HepG2 (cell line): ENCODE results near the gene RP2. TPM values are rescaled to one million over a fixed set of nuclear protein-coding genes. Genes with fewer than 3 reads are reported as not detected.

Experiments
- CHD4 ChIP-seq: fragments of 200-600 bp; sonication (generic); IDR thresholded peaks from 2 replicates; pipeline ENCODE4 v1.7.0; 2017; ENCODE audit warnings: mild to moderate bottlenecking, low read length, borderline replicate concordance
- FOXK2 ChIP-seq: fragments of 450-650 bp; IDR thresholded peaks from 2 replicates; pipeline ENCODE4 v1.6.1; 2016
- GATAD1 ChIP-seq: IDR thresholded peaks from 2 replicates; pipeline ENCODE4 v1.6.1; 2016; ENCODE audit warnings: missing genetic modification reagents, missing compliant biosample characterization
- HNF4A ChIP-seq: sonication (generic); formaldehyde crosslinking; IDR thresholded peaks from 2 replicates; pipeline ENCODE4 v1.4.0; 2020; ENCODE audit warnings: missing genetic modification reagents
- KLF6 ChIP-seq: IDR thresholded peaks from 2 replicates; pipeline ENCODE4 v1.8.0; 2016; ENCODE audit warnings: missing biosample characterization, missing genetic modification reagents
- MIER2 ChIP-seq: IDR thresholded peaks from 2 replicates; pipeline ENCODE4 v1.6.1; 2016; ENCODE audit warnings: missing biosample characterization, missing genetic modification reagents
- PHF8 ChIP-seq: sonication (generic); formaldehyde crosslinking; IDR thresholded peaks from 2 replicates; pipeline ENCODE4 v1.5.0; 2020; ENCODE audit warnings: missing genetic modification reagents
- POGZ ChIP-seq: sonication (generic); formaldehyde crosslinking; IDR thresholded peaks from 2 replicates; pipeline ENCODE4 v1.4.0; 2020; ENCODE audit warnings: mild to moderate bottlenecking, missing genetic modification reagents
- PTBP1 ChIP-seq: fragments of 200-400 bp; formaldehyde crosslinking; IDR thresholded peaks from 2 replicates; pipeline ENCODE4 v1.6.1; 2018; ENCODE audit warnings: low read length, low read depth; ENCODE audit not compliant: poor library complexity, severe bottlenecking
- SALL1 ChIP-seq: sonication (generic); formaldehyde crosslinking; IDR thresholded peaks from 2 replicates; pipeline ENCODE4 v1.8.0; 2022; ENCODE audit warnings: mild to moderate bottlenecking, missing genetic modification reagents
- SMARCC2 ChIP-seq: fragments of 450-650 bp; IDR thresholded peaks from 2 replicates; pipeline ENCODE4 v1.6.1; 2017; ENCODE audit warnings: antibody characterized with exemption, mild to moderate bottlenecking
- SMARCE1 ChIP-seq: fragments of 450-650 bp; IDR thresholded peaks from 2 replicates; pipeline ENCODE4 v1.6.1; 2017; ENCODE audit warnings: borderline replicate concordance
- SRSF4 ChIP-seq: fragments of 200-400 bp; formaldehyde crosslinking; IDR thresholded peaks from one replicate; pipeline ENCODE4 v1.6.1; 2018; ENCODE audit warnings: mild to moderate bottlenecking, low read depth, low read length, moderate library complexity; ENCODE audit not compliant: poor library complexity, severe bottlenecking
- STAG1 ChIP-seq: sonication (generic); formaldehyde crosslinking; IDR thresholded peaks from 2 replicates; pipeline ENCODE4 v1.4.0; 2020; ENCODE audit warnings: missing genetic modification reagents
- TBL1XR1 ChIP-seq: fragments of 150-350 bp; IDR thresholded peaks from 2 replicates; pipeline ENCODE4 v1.6.1; 2014; ENCODE audit warnings: borderline replicate concordance, low read length; ENCODE audit not compliant: partially characterized antibody
- ZFP36L1 ChIP-seq: sonication (generic); formaldehyde crosslinking; IDR thresholded peaks from 2 replicates; pipeline ENCODE4 v1.8.0; 2022; ENCODE audit warnings: mild to moderate bottlenecking, missing genetic modification reagents, moderate library complexity
- ZKSCAN1 ChIP-seq: fragments of 150-350 bp; IDR thresholded peaks from 2 replicates; pipeline ENCODE4 v1.6.1; 2014; ENCODE audit warnings: low read length
- ZNF326 ChIP-seq: sonication (generic); formaldehyde crosslinking; IDR thresholded peaks from 2 replicates; pipeline ENCODE4 v1.4.0; 2020; ENCODE audit warnings: missing genetic modification reagents, borderline replicate concordance
- ZNF556 ChIP-seq: sonication (generic); formaldehyde crosslinking; IDR thresholded peaks from 2 replicates; pipeline ENCODE4 v1.4.0; 2020; ENCODE audit warnings: mild to moderate bottlenecking, missing genetic modification reagents, borderline replicate concordance
- ZNF562 ChIP-seq: sonication (generic); formaldehyde crosslinking; IDR thresholded peaks from 2 replicates; pipeline ENCODE4 v1.8.0; 2022; ENCODE audit warnings: missing genetic modification reagents, borderline replicate concordance
- ZNF629 ChIP-seq: sonication (generic); formaldehyde crosslinking; conservative IDR thresholded peaks from 2 replicates; pipeline ENCODE4 v1.5.0; 2020; ENCODE audit warnings: missing genetic modification reagents
- ZNF660 ChIP-seq: sonication (generic); formaldehyde crosslinking; IDR thresholded peaks from 2 replicates; pipeline ENCODE4 v1.5.1; 2020; ENCODE audit warnings: mild to moderate bottlenecking, low read depth, missing genetic modification reagents, borderline replicate concordance
- ZNF773 ChIP-seq: sonication (generic); formaldehyde crosslinking; IDR thresholded peaks from 2 replicates; pipeline ENCODE4 v1.4.0; 2020; ENCODE audit warnings: missing genetic modification reagents, borderline replicate concordance
- polyA plus RNA-seq, 8 experiments: library from polyadenylated mRNA; depleted of rRNA in 3 of 8; stranded (reverse) in 7 of 8; unstranded in 1 of 8; fragments of >200 nt; fragmentation: Illumina TruSeq in 4 of 8; extraction: Trizol in 4 of 8; gene quantifications; 2 replicates each; pipeline versions ENCODE4 v1.2.1 to v1.2.3, GENCODE V29; 2011 to 2016; ENCODE audit warnings: low read depth in 4 of 8, missing spikeins in 1 of 8, mixed read lengths in 1 of 8; ENCODE audit not compliant: insufficient read depth in 1 of 8
- total RNA-seq, 5 experiments: library from RNA; depleted of rRNA; stranded (reverse); fragments of >200 nt; fragmentation: Illumina TruSeq; extraction: Trizol; gene quantifications; 2 replicates each; pipeline ENCODE4 v1.2.3, GENCODE V29; 2016; ENCODE audit warnings: low read depth in 1 of 5
- TF ChIP-seq, protein P1 (sequence below): IDR thresholded peaks from 2 replicates; pipeline ENCODE4 v1.6.1; 2012; ENCODE audit warnings: low read depth, low read length, improper control_type of control experiment
- TF ChIP-seq, protein P2 (sequence below): sonication (generic); formaldehyde crosslinking; IDR thresholded peaks from 2 replicates; pipeline ENCODE4 v1.9.0; 2021; ENCODE audit warnings: missing genetic modification reagents, borderline replicate concordance
- TF ChIP-seq, protein P3 (sequence below): sonication (generic); formaldehyde crosslinking; IDR thresholded peaks from 2 replicates; pipeline ENCODE4 v1.4.0; 2020; ENCODE audit warnings: missing genetic modification reagents
- TF ChIP-seq, protein P4 (sequence below): sonication (generic); formaldehyde crosslinking; IDR thresholded peaks from 2 replicates; pipeline ENCODE4 v1.4.0; 2020; ENCODE audit warnings: missing genetic modification reagents, borderline replicate concordance

RP2 gene
- total and polyA plus RNA-seq, 2 of the 13 experiments (the other 11 are each of a cell fraction or from before 2014, with no cell fraction given): 5.0 to 9.9 TPM

DNA sequence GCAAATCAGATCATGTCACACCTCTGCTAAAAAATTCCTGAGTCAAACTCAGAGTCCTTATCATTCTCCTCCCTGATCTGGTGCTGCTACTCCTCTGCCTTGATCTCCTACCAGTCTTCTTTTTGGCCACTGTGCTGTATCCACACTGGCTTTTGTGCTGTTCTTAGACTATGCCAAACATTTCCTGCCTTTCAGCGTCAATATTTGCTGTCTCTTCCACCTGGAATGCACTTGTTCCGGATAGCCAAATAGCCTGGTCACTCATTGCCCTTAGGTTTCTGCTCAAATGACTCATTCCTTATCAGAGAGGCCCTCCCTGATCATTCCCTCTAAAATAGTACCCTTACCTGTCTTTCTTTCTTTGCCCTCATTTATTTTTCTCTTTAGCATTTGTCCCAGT, 24.4 kb upstream of the RP2 start (continued):
- TF ChIP-seq, protein P1, sequence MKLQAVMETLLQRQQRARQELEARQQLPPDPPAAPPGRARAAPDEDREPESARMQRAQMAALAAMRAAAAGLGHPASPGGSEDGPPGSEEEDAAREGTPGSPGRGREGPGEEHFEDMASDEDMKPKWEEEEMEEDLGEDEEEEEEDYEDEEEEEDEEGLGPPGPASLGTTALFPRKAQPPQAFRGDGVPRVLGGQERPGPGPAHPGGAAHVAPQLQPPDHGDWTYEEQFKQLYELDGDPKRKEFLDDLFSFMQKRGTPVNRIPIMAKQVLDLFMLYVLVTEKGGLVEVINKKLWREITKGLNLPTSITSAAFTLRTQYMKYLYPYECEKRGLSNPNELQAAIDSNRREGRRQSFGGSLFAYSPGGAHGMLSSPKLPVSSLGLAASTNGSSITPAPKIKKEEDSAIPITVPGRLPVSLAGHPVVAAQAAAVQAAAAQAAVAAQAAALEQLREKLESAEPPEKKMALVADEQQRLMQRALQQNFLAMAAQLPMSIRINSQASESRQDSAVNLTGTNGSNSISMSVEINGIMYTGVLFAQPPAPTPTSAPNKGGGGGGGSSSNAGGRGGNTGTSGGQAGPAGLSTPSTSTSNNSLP: no peak
- TF ChIP-seq PTBP1: no peak
- TF ChIP-seq SMARCE1: no peak
- no peak for TF ChIP-seq ZNF556 (CRISPR knock-in tag)
- no peak for TF ChIP-seq GATAD1 (CRISPR knock-in tag)
- TF ChIP-seq, protein P2, sequence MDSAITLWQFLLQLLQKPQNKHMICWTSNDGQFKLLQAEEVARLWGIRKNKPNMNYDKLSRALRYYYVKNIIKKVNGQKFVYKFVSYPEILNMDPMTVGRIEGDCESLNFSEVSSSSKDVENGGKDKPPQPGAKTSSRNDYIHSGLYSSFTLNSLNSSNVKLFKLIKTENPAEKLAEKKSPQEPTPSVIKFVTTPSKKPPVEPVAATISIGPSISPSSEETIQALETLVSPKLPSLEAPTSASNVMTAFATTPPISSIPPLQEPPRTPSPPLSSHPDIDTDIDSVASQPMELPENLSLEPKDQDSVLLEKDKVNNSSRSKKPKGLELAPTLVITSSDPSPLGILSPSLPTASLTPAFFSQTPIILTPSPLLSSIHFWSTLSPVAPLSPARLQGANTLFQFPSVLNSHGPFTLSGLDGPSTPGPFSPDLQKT (CRISPR knock-in tag): no peak
- TF ChIP-seq ZNF660 (CRISPR knock-in tag): no peak
- TF ChIP-seq KLF6 (CRISPR knock-in tag): no peak
- peak; percentile 41; the same call in 1 of the 2 replicates for TF ChIP-seq SALL1 (CRISPR knock-in tag)
- TF ChIP-seq, protein P3, sequence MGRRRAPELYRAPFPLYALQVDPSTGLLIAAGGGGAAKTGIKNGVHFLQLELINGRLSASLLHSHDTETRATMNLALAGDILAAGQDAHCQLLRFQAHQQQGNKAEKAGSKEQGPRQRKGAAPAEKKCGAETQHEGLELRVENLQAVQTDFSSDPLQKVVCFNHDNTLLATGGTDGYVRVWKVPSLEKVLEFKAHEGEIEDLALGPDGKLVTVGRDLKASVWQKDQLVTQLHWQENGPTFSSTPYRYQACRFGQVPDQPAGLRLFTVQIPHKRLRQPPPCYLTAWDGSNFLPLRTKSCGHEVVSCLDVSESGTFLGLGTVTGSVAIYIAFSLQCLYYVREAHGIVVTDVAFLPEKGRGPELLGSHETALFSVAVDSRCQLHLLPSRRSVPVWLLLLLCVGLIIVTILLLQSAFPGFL (CRISPR knock-in tag): no peak
- TF ChIP-seq PHF8 (CRISPR knock-in tag): no peak
- TF ChIP-seq STAG1 (CRISPR knock-in tag): no peak
- no peak for TF ChIP-seq MIER2 (CRISPR knock-in tag)
- no peak for TF ChIP-seq ZNF326 (CRISPR knock-in tag)
- no peak for TF ChIP-seq CHD4
- TF ChIP-seq ZNF629 (CRISPR knock-in tag): no peak
- TF ChIP-seq POGZ: no peak
- 0 out of 2 replicates have a peak, but pooled peaks have one; percentile 12 for TF ChIP-seq HNF4A (CRISPR knock-in tag)
- no peak for TF ChIP-seq ZFP36L1 (CRISPR knock-in tag)
- no peak for TF ChIP-seq ZNF562
- no peak for TF ChIP-seq ZNF773
- no peak for TF ChIP-seq TBL1XR1
- TF ChIP-seq, protein P4, sequence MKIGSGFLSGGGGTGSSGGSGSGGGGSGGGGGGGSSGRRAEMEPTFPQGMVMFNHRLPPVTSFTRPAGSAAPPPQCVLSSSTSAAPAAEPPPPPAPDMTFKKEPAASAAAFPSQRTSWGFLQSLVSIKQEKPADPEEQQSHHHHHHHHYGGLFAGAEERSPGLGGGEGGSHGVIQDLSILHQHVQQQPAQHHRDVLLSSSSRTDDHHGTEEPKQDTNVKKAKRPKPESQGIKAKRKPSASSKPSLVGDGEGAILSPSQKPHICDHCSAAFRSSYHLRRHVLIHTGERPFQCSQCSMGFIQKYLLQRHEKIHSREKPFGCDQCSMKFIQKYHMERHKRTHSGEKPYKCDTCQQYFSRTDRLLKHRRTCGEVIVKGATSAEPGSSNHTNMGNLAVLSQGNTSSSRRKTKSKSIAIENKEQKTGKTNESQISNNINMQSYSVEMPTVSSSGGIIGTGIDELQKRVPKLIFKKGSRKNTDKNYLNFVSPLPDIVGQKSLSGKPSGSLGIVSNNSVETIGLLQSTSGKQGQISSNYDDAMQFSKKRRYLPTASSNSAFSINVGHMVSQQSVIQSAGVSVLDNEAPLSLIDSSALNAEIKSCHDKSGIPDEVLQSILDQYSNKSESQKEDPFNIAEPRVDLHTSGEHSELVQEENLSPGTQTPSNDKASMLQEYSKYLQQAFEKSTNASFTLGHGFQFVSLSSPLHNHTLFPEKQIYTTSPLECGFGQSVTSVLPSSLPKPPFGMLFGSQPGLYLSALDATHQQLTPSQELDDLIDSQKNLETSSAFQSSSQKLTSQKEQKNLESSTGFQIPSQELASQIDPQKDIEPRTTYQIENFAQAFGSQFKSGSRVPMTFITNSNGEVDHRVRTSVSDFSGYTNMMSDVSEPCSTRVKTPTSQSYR (CRISPR knock-in tag): no peak
- no peak for TF ChIP-seq ZKSCAN1
- TF ChIP-seq SMARCC2: no peak
- no peak for TF ChIP-seq FOXK2
- no peak for TF ChIP-seq SRSF4
